K562 (cell line): ENCODE measurements around the gene NR2C2AP. TPM values are rescaled to one million over a fixed set of nuclear protein-coding genes. Genes with fewer than 3 reads are reported as not detected.

Experiments
- BHLHE40 ChIP-seq: IDR thresholded peaks from 2 replicates; pipeline ENCODE4 v1.6.1; 2011; ENCODE audit warnings: low read length, improper control_type of control experiment
- BRD9 ChIP-seq: fragments of 450-650 bp; IDR thresholded peaks from 2 replicates; pipeline ENCODE4 v1.6.1; 2018; ENCODE audit warnings: low read depth; ENCODE audit not compliant: partially characterized antibody
- DNMT1 ChIP-seq: fragments of 450-650 bp; IDR thresholded peaks from 2 replicates; pipeline ENCODE4 v1.6.1; 2016; ENCODE audit warnings: antibody characterized with exemption, mild to moderate bottlenecking
- DPF2 ChIP-seq: fragments of 450-650 bp; IDR thresholded peaks from 2 replicates; pipeline ENCODE4 v1.6.1; 2016
- ELF4 ChIP-seq: fragments of 450-650 bp; formaldehyde crosslinking; IDR thresholded peaks from 2 replicates; pipeline ENCODE4 v1.4.0; 2022; ENCODE audit warnings: missing genetic modification characterization
- FOXP4 ChIP-seq: sonication (generic); formaldehyde crosslinking; IDR thresholded peaks from 2 replicates; pipeline ENCODE4 v1.8.0; 2022; ENCODE audit warnings: mild to moderate bottlenecking, missing genetic modification reagents, borderline replicate concordance
- HMGXB4 ChIP-seq: sonication (generic); formaldehyde crosslinking; IDR thresholded peaks from 2 replicates; pipeline ENCODE4 v1.8.1; 2023; ENCODE audit warnings: mild to moderate bottlenecking, missing genetic modification reagents
- MECOM ChIP-seq: fragments of 250-450 bp; sonication (Bioruptor Pico); IDR thresholded peaks from 2 replicates; pipeline ENCODE4 v1.8.0; 2022; ENCODE audit warnings: inconsistent platforms
- PYGO2 ChIP-seq: fragments of 450-650 bp; IDR thresholded peaks from 2 replicates; pipeline ENCODE4 v1.6.1; 2016; ENCODE audit warnings: mild to moderate bottlenecking, missing genetic modification characterization, moderate library complexity, missing compliant biosample characterization
- SLC30A9 ChIP-seq: fragments of 250-450 bp; sonication (Bioruptor Pico); IDR thresholded peaks from 2 replicates; pipeline ENCODE4 v1.8.0; 2022; ENCODE audit warnings: mild to moderate bottlenecking, moderate library complexity
- SRF ChIP-seq, 2 experiments: fragments of 250-450, 450-650 bp in 1 of 2; sonication (Bioruptor Pico) in 1 of 2; sonication (generic) in 1 of 2; formaldehyde crosslinking; IDR thresholded peaks; 2 replicates each; pipeline versions ENCODE4 v1.5.0 to v1.5.1; 2020 to 2022; ENCODE audit warnings: mild to moderate bottlenecking in 1 of 2, missing genetic modification reagents in 1 of 2
- STAT5B ChIP-seq: fragments of 250-450 bp; sonication (Bioruptor Pico); IDR thresholded peaks from 2 replicates; pipeline ENCODE4 v1.8.0; 2021; ENCODE audit warnings: mild to moderate bottlenecking, inconsistent platforms
- ZBTB34 ChIP-seq: fragments of 250-450 bp; sonication (Bioruptor Pico); IDR thresholded peaks from 2 replicates; pipeline ENCODE4 v1.8.0; 2021; ENCODE audit warnings: mild to moderate bottlenecking, moderate library complexity
- ZKSCAN1 ChIP-seq: fragments of 150-350 bp; IDR thresholded peaks from 2 replicates; pipeline ENCODE4 v1.6.1; 2016; ENCODE audit warnings: low read depth, low read length
- ZNF217 ChIP-seq: sonication (generic); formaldehyde crosslinking; IDR thresholded peaks from 2 replicates; pipeline ENCODE4 v1.8.0; 2022; ENCODE audit warnings: mild to moderate bottlenecking, missing genetic modification reagents
- ZNF639 ChIP-seq, 2 experiments: fragments of 200-800 bp in 1 of 2; sonication (Bioruptor generic) in 1 of 2; sonication (generic) in 1 of 2; formaldehyde crosslinking in 1 of 2; IDR thresholded peaks in 1 of 2; conservative IDR thresholded peaks in 1 of 2; 2 replicates each; pipeline versions ENCODE4 v1.5.0 to v1.6.1; 2016 to 2020; ENCODE audit warnings: missing compliant biosample characterization in 1 of 2, missing genetic modification characterization in 1 of 2, missing genetic modification reagents in 1 of 2
- ZNF695 ChIP-seq: fragments of 450-650 bp; formaldehyde crosslinking; IDR thresholded peaks from 2 replicates; pipeline ENCODE4 v1.4.0; 2020; ENCODE audit warnings: mild to moderate bottlenecking, moderate library complexity
- polyA plus RNA-seq, 8 experiments: library from polyadenylated mRNA; depleted of rRNA in 4 of 8; stranded (reverse) in 5 of 8; unstranded in 3 of 8; fragments of >200 nt; fragmentation: Nextera tagmentation in 2 of 8; fragmentation: Illumina TruSeq in 1 of 8; extraction: Ambion mirVana in 2 of 8; extraction: Trizol in 1 of 8; gene quantifications; 2 replicates each; pipeline versions ENCODE4 v1.2.1 to v1.2.3, GENCODE V29; 2011 to 2014; ENCODE audit warnings: inconsistent platforms in 1 of 8, missing spikeins in 1 of 8
- total RNA-seq, 7 experiments: library from RNA; depleted of rRNA in 6 of 7; stranded (reverse); fragments of >200 nt in 6 of 7; fragmentation: Illumina TruSeq in 2 of 7; extraction: Trizol in 2 of 7; gene quantifications; 2 replicates each; pipeline versions ENCODE4 v1.2.1 to v1.2.3, GENCODE V29; 2011 to 2021; ENCODE audit warnings: low replicate concordance in 1 of 7
- TF ChIP-seq, protein P1 (sequence below): fragments of 250-450 bp; sonication (Bioruptor Pico); IDR thresholded peaks from 2 replicates; pipeline ENCODE4 v1.4.0; 2020
- TF ChIP-seq, protein P2 (sequence below): sonication (generic); formaldehyde crosslinking; IDR thresholded peaks from 2 replicates; pipeline ENCODE4 v1.9.0; 2022; ENCODE audit warnings: mild to moderate bottlenecking, missing genetic modification reagents

NR2C2AP gene
- total and polyA plus RNA-seq, 9 of the 15 experiments (the other 6 are each of a cell fraction or from before 2014, with no cell fraction given): 23.7 to 77.4 (median 32.4) TPM

- TF ChIP-seq BRD9: no peak
- TF ChIP-seq, protein P1, sequence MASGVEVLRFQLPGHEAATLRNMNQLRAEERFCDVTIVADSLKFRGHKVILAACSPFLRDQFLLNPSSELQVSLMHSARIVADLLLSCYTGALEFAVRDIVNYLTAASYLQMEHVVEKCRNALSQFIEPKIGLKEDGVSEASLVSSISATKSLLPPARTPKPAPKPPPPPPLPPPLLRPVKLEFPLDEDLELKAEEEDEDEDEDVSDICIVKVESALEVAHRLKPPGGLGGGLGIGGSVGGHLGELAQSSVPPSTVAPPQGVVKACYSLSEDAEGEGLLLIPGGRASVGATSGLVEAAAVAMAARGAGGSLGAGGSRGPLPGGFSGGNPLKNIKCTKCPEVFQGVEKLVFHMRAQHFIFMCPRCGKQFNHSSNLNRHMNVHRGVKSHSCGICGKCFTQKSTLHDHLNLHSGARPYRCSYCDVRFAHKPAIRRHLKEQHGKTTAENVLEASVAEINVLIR (CRISPR knock-in tag): no peak
- TF ChIP-seq, protein P2, sequence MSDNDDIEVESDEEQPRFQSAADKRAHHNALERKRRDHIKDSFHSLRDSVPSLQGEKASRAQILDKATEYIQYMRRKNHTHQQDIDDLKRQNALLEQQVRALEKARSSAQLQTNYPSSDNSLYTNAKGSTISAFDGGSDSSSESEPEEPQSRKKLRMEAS (CRISPR knock-in tag): peak; percentile 81
- no peak for TF ChIP-seq DNMT1
- TF ChIP-seq STAT5B (CRISPR knock-in tag): no peak
- TF ChIP-seq ELF4: no peak
- no peak for TF ChIP-seq ZBTB34 (CRISPR knock-in tag)
- no peak for TF ChIP-seq SLC30A9
- no peak for TF ChIP-seq DPF2
- peak; percentile 80 for TF ChIP-seq BHLHE40
- TF ChIP-seq ZKSCAN1: no peak; the same call in 1 of the 2 replicates
- no peak for TF ChIP-seq FOXP4 (CRISPR knock-in tag)
- TF ChIP-seq HMGXB4 (CRISPR knock-in tag): no peak
- no peak for TF ChIP-seq SRF (CRISPR knock-in tag; IDR thresholded peaks at IDR 0.05)
- TF ChIP-seq PYGO2 (tag): no peak
- no peak for TF ChIP-seq ZNF695 (CRISPR knock-in tag)
- TF ChIP-seq MECOM: no peak
- TF ChIP-seq ZNF639 (CRISPR knock-in tag; conservative IDR thresholded peaks at IDR 0.05 in 1 of 2, IDR thresholded peaks at IDR 0.05 in 1 of 2): no peak
- TF ChIP-seq ZNF217 (CRISPR knock-in tag): no peak
Observed at GRCh38 chr19:19179548-19180441, 23.4 kb downstream of the NR2C2AP start (continued).
